ENCODE data around the gene MEIS3. TPM values are rescaled to one million over a fixed set of nuclear protein-coding genes. Genes with fewer than 3 reads are reported as not detected.

MEIS3 gene
- total and polyA plus RNA-seq, 8 donors = 3.1 to 18.2 (median 12.8) TPM

GRCh38 chr19:47447470-47448359 lies 28.4 kb upstream of the MEIS3 start:
- Histone ChIP-seq H3K9me3 (peaks cover 0 to 8% (median 2%) of the 10 kb centered on the region in 4 donors), H3K4me3 (peak overlapping the region in 3 of 4 donors; percentile 16 to 27 (median 22)), H3K27me3 (peaks cover 21 to 91% (median 76%) of the 10 kb centered on the region in 3 donors), H3K27ac (no peak overlapping the region), H3K36me3 (no peaks in the 10 kb centered on the region), H3K4me1 (peaks cover 20 to 32% (median 24%) of the 10 kb centered on the region in 4 donors)
- 6 to 11% (median 10%) methylated on average over 35 to 95 of the region's 95 CpGs for WGBS, 5 donors
- intact Hi-C loops (cut with DNase I; ENCODE audit: low total_unique reads) = no loop called here
- peak; percentile 28 to 77 for DNase-seq
- TF ChIP-seq CTCF (IDR thresholded peaks at IDR 0.05) (no peak), EP300 (IDR thresholded peaks at IDR 0.05) (no peak), POLR2AphosphoS5 (IDR thresholded peaks at IDR 0.05) (no peak), POLR2A (IDR thresholded peaks at IDR 0.05) (no peak)

DNA sequence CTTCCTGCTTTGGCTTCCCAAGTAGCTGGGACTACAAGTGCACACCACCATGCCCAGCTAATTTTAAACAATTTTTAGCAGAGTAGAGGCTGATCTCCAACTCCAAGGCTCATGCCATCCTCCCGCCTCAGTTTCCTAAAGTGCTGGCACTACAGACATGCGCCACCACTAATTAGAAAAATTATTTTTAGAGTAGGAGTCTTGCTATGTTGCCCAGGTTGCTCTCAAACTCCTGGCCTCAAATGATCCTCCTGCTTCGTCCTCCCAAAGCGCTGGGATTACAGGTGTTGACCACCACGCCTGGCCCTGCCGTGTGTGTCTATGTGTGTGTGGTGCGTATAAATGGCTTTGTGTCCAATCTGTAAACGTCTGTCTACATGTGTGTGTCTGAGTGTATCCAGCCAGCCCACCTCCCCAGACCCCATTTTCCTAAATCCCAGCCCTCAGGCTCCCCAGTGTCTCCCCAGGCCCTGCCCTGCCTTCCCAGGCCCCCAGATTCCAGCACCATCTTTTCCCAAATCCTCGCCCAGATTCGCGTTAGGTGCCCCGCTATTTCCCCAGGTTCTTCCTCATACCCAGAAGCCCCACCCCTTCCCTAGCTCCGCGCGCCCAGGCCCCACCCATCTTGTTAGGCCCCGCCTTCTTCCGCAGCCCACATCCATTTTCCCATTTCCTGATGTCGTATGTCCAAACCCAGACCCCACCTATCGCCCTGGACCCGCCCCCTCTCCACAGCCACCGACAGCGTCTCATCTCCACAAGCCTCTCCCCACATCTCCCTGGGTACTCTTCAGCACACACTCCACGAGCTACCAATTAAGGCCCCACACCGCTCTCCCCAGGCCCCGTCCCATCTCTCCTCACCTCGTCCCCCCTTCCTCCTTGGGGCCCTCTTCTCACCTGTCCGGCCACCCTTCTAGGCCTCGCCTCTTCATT lies 27.5 kb upstream of the MEIS3 start:
- TF ChIP-seq CTCF (IDR thresholded peaks at IDR 0.05) (no peak), POLR2AphosphoS5 (IDR thresholded peaks at IDR 0.05) (no peak), POLR2A (IDR thresholded peaks at IDR 0.05) (no peak), EP300 (IDR thresholded peaks at IDR 0.05) (no peak)
- DNase-seq = peak; percentile 27 to 68
- peak overlapping the region in 2 of 4 donors; percentile 16 to 27 for H3K4me3 ChIP-seq
- H3K36me3 ChIP-seq = no peaks in the 10 kb centered on the region
- intact Hi-C loops (cut with DNase I; ENCODE audit: low total_unique reads) = no loop called here
- H3K27me3 ChIP-seq = peaks cover 21 to 96% (median 86%) of the 10 kb centered on the region in 3 donors
- H3K4me1 ChIP-seq = peaks cover 20 to 32% (median 24%) of the 10 kb centered on the region in 4 donors
- 18 to 22% (median 21%) methylated on average over 28 of the region's 28 CpGs for WGBS, 5 donors
- H3K9me3 ChIP-seq = peaks cover 0 to 8% (median 2%) of the 10 kb centered on the region in 4 donors
- H3K27ac ChIP-seq = no peak overlapping the region

- no peak for TF ChIP-seq POLR2A (IDR thresholded peaks at IDR 0.05)
- no peak for TF ChIP-seq EP300 (IDR thresholded peaks at IDR 0.05)
- no peak for TF ChIP-seq POLR2AphosphoS5 (IDR thresholded peaks at IDR 0.05)
- no peak for TF ChIP-seq CTCF (IDR thresholded peaks at IDR 0.05)
- H3K4me1 ChIP-seq = peaks cover 20 to 32% (median 24%) of the 10 kb centered on the region in 4 donors
- peaks cover 0 to 8% (median 2%) of the 10 kb centered on the region in 4 donors for H3K9me3 ChIP-seq
- DNase-seq = peak; percentile 43 to 81
- intact Hi-C loops (cut with DNase I; ENCODE audit: low total_unique reads) = no loop called here
- no peak overlapping the region for H3K27ac ChIP-seq
- 4 to 9% (median 5%) methylated on average over 20 to 22 of the region's 22 CpGs for WGBS, 5 donors
- peaks cover 21 to 97% (median 87%) of the 10 kb centered on the region in 3 donors for H3K27me3 ChIP-seq
- H3K36me3 ChIP-seq = no peaks in the 10 kb centered on the region
- H3K4me3 ChIP-seq = no peak overlapping the region
Measured at GRCh38 chr19:47445937-47446402, 26.6 kb upstream of the MEIS3 start.

DNA sequence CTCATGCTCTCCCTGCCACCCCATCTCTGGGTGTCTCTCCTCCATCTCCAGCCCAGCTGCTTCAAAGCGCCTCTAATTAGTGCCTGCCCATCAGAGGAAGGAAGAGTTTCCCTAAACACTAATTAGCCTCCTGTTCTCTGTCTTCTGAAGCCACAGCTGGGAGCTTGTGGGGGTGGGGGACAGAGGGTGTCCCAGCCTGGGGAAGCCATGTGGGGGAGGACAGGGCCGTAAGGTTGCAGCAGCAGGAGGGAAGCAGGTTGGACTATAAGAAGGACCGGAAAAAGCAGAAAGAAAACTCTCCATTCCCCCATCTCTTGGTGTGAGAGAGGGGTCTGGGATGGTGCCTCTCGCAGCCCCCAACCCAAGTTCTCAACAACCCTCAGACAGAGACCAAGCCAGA lies 26.2 kb upstream of the MEIS3 start:
- TF ChIP-seq POLR2A (IDR thresholded peaks at IDR 0.05) (no peak), POLR2AphosphoS5 (IDR thresholded peaks at IDR 0.05) (no peak), CTCF (IDR thresholded peaks at IDR 0.05) (no peak), EP300 (IDR thresholded peaks at IDR 0.05) (no peak)
- no peak for DNase-seq
- H3K9me3 ChIP-seq = peaks cover 0 to 8% (median 2%) of the 10 kb centered on the region in 4 donors
- H3K27ac ChIP-seq = no peak overlapping the region
- peaks cover 21 to 100% (median 89%) of the 10 kb centered on the region in 3 donors for H3K27me3 ChIP-seq
- no peak overlapping the region for H3K4me3 ChIP-seq
- intact Hi-C loops (cut with DNase I; ENCODE audit: low total_unique reads) = no loop called here
- no peaks in the 10 kb centered on the region for H3K36me3 ChIP-seq
- peaks cover 20 to 32% (median 24%) of the 10 kb centered on the region in 4 donors for H3K4me1 ChIP-seq
- 46 to 58% (median 50%) methylated on average over 4 of the region's 4 CpGs for WGBS, 5 donors
